Measurements from ENCODE around the gene FRMD4A.

GRCh38 chr10:14141283-14141682 is 189.4 kb downstream of the FRMD4A start:
- TF ChIP-seq CTCF (IDR thresholded peaks at IDR 0.05), result no peak
- TF ChIP-seq EP300 (IDR thresholded peaks at IDR 0.05), result no peak
- TF ChIP-seq POLR2AphosphoS5 (IDR thresholded peaks at IDR 0.05), result no peak
- TF ChIP-seq POLR2A (IDR thresholded peaks at IDR 0.05), result no peak

All from stomach (tissue), 4 donors.